ENCODE results near the gene TPK1. TPM values are rescaled to one million over a fixed set of nuclear protein-coding genes. Genes with fewer than 3 reads are reported as not detected.

TPK1 gene
- total RNA-seq, 6 experiments from 2014 or later: 3.1 to 6.7 (median 4.3) TPM

DNA sequence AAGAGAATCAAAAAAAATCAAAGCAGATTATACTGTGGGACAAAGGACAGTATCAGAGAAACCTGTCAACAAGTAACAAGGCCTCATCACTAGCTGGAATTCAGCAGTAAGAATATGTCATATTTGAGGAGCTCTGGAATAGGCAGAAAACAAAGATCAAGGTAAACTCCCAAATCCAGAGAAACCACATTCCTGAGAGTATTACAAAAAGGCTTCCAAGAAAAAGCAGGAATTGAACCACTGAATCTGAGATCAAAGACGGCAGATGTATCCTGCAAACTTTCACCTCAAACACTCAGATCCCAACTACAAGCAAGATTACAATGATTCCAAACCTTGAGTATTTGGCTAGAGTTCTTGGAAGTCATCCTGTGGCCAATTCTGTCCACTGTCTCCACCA lies 16.3 kb downstream of the TPK1 start:
- no peaks in the 10 kb centered on the region for H3K4me1 ChIP-seq
- ATAC-seq: no peak
- no peak overlapping the region for H3K27ac ChIP-seq
- DNase-seq: no peak
- no peaks in the 10 kb centered on the region for H3K9me3 ChIP-seq
- H3K36me3 ChIP-seq: no peaks in the 10 kb centered on the region
- 100% methylated on average over 1 of the region's 1 CpG for WGBS (ENCODE audit: insufficient coverage, low coverage, low lambda C conversion rate, missing lambda C conversion rate)
- H3K4me3 ChIP-seq: no peak overlapping the region
- no peaks in the 10 kb centered on the region for H3K27me3 ChIP-seq
- intact Hi-C loops (cut with DNase I): no loop called here
- TF ChIP-seq POLR2A (IDR thresholded peaks at IDR 0.05): no peak
- TF ChIP-seq CTCF (IDR thresholded peaks at IDR 0.05): no peak

- intact Hi-C loops (cut with DNase I): no loop called here
- H3K36me3 ChIP-seq: no peaks in the 10 kb centered on the region
- no peaks in the 10 kb centered on the region for H3K9me3 ChIP-seq
- TF ChIP-seq POLR2A (IDR thresholded peaks at IDR 0.05) (no peak), CTCF (IDR thresholded peaks at IDR 0.05) (no peak)
- H3K4me3 ChIP-seq: no peak overlapping the region
- DNase-seq (no peak), ATAC-seq (peak in 1 of 4 donors; percentile 32)
- no peaks in the 10 kb centered on the region for H3K4me1 ChIP-seq
- H3K27ac ChIP-seq: no peak overlapping the region
- no peaks in the 10 kb centered on the region for H3K27me3 ChIP-seq
- WGBS (ENCODE audit: insufficient coverage, low coverage, low lambda C conversion rate, missing lambda C conversion rate): 84% methylated on average over 4 of the region's 4 CpGs
Measured at GRCh38 chr7:144818511-144818910, 17.3 kb downstream of the TPK1 start.

- Histone ChIP-seq H3K4me3 (no peak overlapping the region), H3K27me3 (no peaks in the 10 kb centered on the region), H3K9me3 (no peaks in the 10 kb centered on the region), H3K27ac (no peak overlapping the region), H3K4me1 (no peaks in the 10 kb centered on the region), H3K36me3 (no peaks in the 10 kb centered on the region)
- 76% methylated on average over 3 of the region's 3 CpGs for WGBS (ENCODE audit: insufficient coverage, low coverage, low lambda C conversion rate, missing lambda C conversion rate)
- intact Hi-C loops (cut with DNase I): no loop called here
- TF ChIP-seq CTCF (IDR thresholded peaks at IDR 0.05) (no peak), POLR2A (IDR thresholded peaks at IDR 0.05) (no peak)
- DNase-seq (no peak), ATAC-seq (no peak)
Measured at GRCh38 chr7:144817001-144817400, 18.9 kb downstream of the TPK1 start.

- no peak for TF ChIP-seq CTCF (IDR thresholded peaks at IDR 0.05)
- TF ChIP-seq POLR2A (IDR thresholded peaks at IDR 0.05): no peak
- H3K9me3 ChIP-seq: no peaks in the 10 kb centered on the region
- H3K27me3 ChIP-seq: no peaks in the 10 kb centered on the region
- intact Hi-C loops (cut with DNase I): no loop called here
- no peak for DNase-seq
- H3K4me1 ChIP-seq: no peaks in the 10 kb centered on the region
- no peak overlapping the region for H3K4me3 ChIP-seq
- H3K27ac ChIP-seq: no peak overlapping the region
- no peak for ATAC-seq
- 82% methylated on average over 1 of the region's 1 CpG for WGBS (ENCODE audit: insufficient coverage, low coverage, low lambda C conversion rate, missing lambda C conversion rate)
- no peaks in the 10 kb centered on the region for H3K36me3 ChIP-seq
Measured at GRCh38 chr7:144814299-144814698, 21.6 kb downstream of the TPK1 start.

All from right lobe of liver (tissue), 6 donors.